A549 (cell line): ENCODE measurements around the gene SENP7.

Experiments used
- BHLHE40 ChIP-seq: IDR thresholded peaks from 2 replicates; pipeline ENCODE4 v1.6.1; 2012; ENCODE audit warnings: low read depth, low read length, inconsistent platforms
- CEBPB ChIP-seq, 2 experiments: fragments of >200 bp in 1 of 2; sonication (Bioruptor Twin) in 1 of 2; formaldehyde crosslinking in 1 of 2; IDR thresholded peaks; 2 replicates each; pipeline ENCODE4 v1.6.1; 2012 to 2016
- CHD2 ChIP-seq: fragments of 150-350 bp; IDR thresholded peaks from 2 replicates; pipeline ENCODE4 v1.6.1; 2014; ENCODE audit warnings: low read length; ENCODE audit not compliant: partially characterized antibody
- CTCF ChIP-seq: fragments of >200 bp; sonication (Bioruptor Twin); formaldehyde crosslinking; IDR thresholded peaks from 3 replicates; pipeline ENCODE4 v1.5.1; 2016
- EP300 ChIP-seq, 2 experiments: fragments of >200 bp; sonication (Bioruptor Twin); formaldehyde crosslinking; IDR thresholded peaks; 2 replicates in 1 of 2; 3 replicates in 1 of 2; pipeline ENCODE4 v1.6.1; 2016 to 2017
- HDAC2 ChIP-seq: fragments of 200-600 bp; sonication (generic); IDR thresholded peaks from 2 replicates; pipeline ENCODE4 v1.6.1; 2016
- MAZ ChIP-seq: fragments of 150-350 bp; IDR thresholded peaks from 2 replicates; pipeline ENCODE4 v1.6.1; 2014; ENCODE audit warnings: antibody characterized with exemption, low read depth, low read length, borderline replicate concordance
- POLR2A ChIP-seq: IDR thresholded peaks from 2 replicates; pipeline ENCODE4 v1.6.1; 2012; ENCODE audit warnings: mild to moderate bottlenecking, low read length
- RAD21 ChIP-seq, 2 experiments: fragments of >200 bp in 1 of 2; sonication (Bioruptor Twin) in 1 of 2; formaldehyde crosslinking in 1 of 2; IDR thresholded peaks in 1 of 2; conservative IDR thresholded peaks in 1 of 2; 2 replicates in 1 of 2; 3 replicates in 1 of 2; pipeline ENCODE4 v1.6.1; 2012 to 2018; ENCODE audit warnings: inconsistent platforms in 1 of 2
- RCOR1 ChIP-seq: fragments of 150-350 bp; IDR thresholded peaks from 2 replicates; pipeline ENCODE4 v1.6.1; 2014; ENCODE audit warnings: antibody characterized with exemption, low read length, low read depth
- RFX5 ChIP-seq: fragments of 450-650 bp; IDR thresholded peaks from 2 replicates; pipeline ENCODE4 v1.7.1; 2014; ENCODE audit warnings: antibody characterized with exemption, mild to moderate bottlenecking, moderate library complexity

GRCh38 chr3:101478980-101479379, 34.0 kb downstream of the SENP7 start:
- TF ChIP-seq CTCF (no peak), POLR2A (no peak), RCOR1 (no peak), CHD2 (no peak), CEBPB (IDR thresholded peaks at IDR 0.05) (no peak), RFX5 (no peak), HDAC2 (no peak), EP300 (IDR thresholded peaks at IDR 0.05) (no peak), MAZ (no peak), BHLHE40 (no peak), RAD21 (conservative IDR thresholded peaks at IDR 0.05 in 1 of 2, IDR thresholded peaks at IDR 0.05 in 1 of 2) (no peak)
